ENCODE data around the gene PNKD. TPM values are rescaled to one million over a fixed set of nuclear protein-coding genes. Genes with fewer than 3 reads are reported as not detected.
A peak's percentile ranks its signal among the peaks of the same experiment; 100 is the strongest.

Gene PNKD
- total and polyA plus RNA-seq, 2 experiments from 2014 or later: 28.2 to 83.3 TPM

- TF ChIP-seq JUNB (IDR thresholded peaks at IDR 0.05; ENCODE audit: unreplicated experiment) (no peak), ZNF114 (CRISPR knock-in tag; IDR thresholded peaks at IDR 0.05) (peak; percentile 54; the same call in 1 of the 2 replicates)
These were observed at the start of gene PNKD, which contains the start of gene AAMP (continued) for GRCh38 chr2:218269900-218270720.

- H3K4me3 ChIP-seq: no peak overlapping the region
- TF ChIP-seq EZH2phosphoT487 (IDR thresholded peaks at IDR 0.05; ENCODE audit: unreplicated experiment) (no peak), EZH2 (IDR thresholded peaks at IDR 0.05; ENCODE audit: low read depth, unreplicated experiment) (no peak), CREB1 (CRISPR knock-in tag; IDR thresholded peaks at IDR 0.05; ENCODE audit: low read depth) (no peak), ZNF331 (CRISPR knock-in tag; IDR thresholded peaks at IDR 0.05; ENCODE audit: low read depth) (no peak), POLR2AphosphoS5 (IDR thresholded peaks at IDR 0.05; ENCODE audit: low read depth) (no peak), ETS1 (IDR thresholded peaks at IDR 0.05) (no peak), STAT1 (IDR thresholded peaks at IDR 0.05; ENCODE audit: unreplicated experiment) (no peak), NANOG (IDR thresholded peaks at IDR 0.05; ENCODE audit: borderline replicate concordance) (no peak), ZNF462 (CRISPR knock-in tag; IDR thresholded peaks at IDR 0.05) (no peak), JUNB (IDR thresholded peaks at IDR 0.05; ENCODE audit: unreplicated experiment) (no peak), REST (IDR thresholded peaks at IDR 0.05; ENCODE audit: unreplicated experiment) (no peak)
- H3K4me2 ChIP-seq: no peak overlapping the region
- H3K9me2 ChIP-seq (ENCODE audit: insufficient read depth): no peaks in the 10 kb centered on the region
- 0 out of 2 replicates have a peak, but pooled peaks cover 14% of the 10 kb centered on the region for H3K36me3 ChIP-seq (ENCODE audit: insufficient read depth)
- DNase-seq (ENCODE audit: low spot score) (no peak), ATAC-seq (no peak)
- Mint-ChIP-seq H3K4me3 (no peak overlapping the region), H3K9me3 (no peaks in the 10 kb centered on the region), H3K27ac (peak overlapping the region; percentile 42; the same call in 1 of the 2 replicates), H3K4me1 (peaks cover 26% of the 10 kb centered on the region), H3K36me3 (ENCODE audit: low read depth) (peaks cover 42% of the 10 kb centered on the region), H3K27me3 (ENCODE audit: insufficient read depth, low read depth, poor library complexity) (peaks cover 13% of the 10 kb centered on the region)
- H3K79me2 ChIP-seq (replicated peaks; ENCODE audit: insufficient read depth): peaks cover 88% of the 10 kb centered on the region
- no peak overlapping the region for H2AFZ ChIP-seq
- H3K27me3 ChIP-seq (ENCODE audit: insufficient read depth): no peaks in the 10 kb centered on the region
- H4K20me1 ChIP-seq (replicated peaks; ENCODE audit: insufficient read depth): peaks cover 73% of the 10 kb centered on the region
- H3K4me1 ChIP-seq (ENCODE audit: insufficient read depth): peaks cover 35% of the 10 kb centered on the region
- peaks cover 3% of the 10 kb centered on the region; the same call in 1 of the 2 replicates for H3F3A ChIP-seq (replicated peaks; ENCODE audit: low read depth)
- H3K27ac ChIP-seq (ENCODE audit: low read depth): no peak overlapping the region
These were observed 49.3 kb upstream of the PNKD start for GRCh38 chr2:218221000-218221399.
